SK-N-SH treated with all-trans-retinoic acid at 6 μM for 48 hours (cell line): ENCODE results near the gene UTF1.

Source experiments
- ATAC-seq: fragments of 200-7000 bp; cut with Tn5 transposase; 3 replicates; pipeline ENCODE4 v1.9.1; 2020; ENCODE audit warnings: mild to moderate bottlenecking, moderate library complexity
- ARNTL ChIP-seq: fragments of 450-650 bp; formaldehyde crosslinking; IDR thresholded peaks from 2 replicates; pipeline ENCODE4 v1.5.0; 2020; ENCODE audit warnings: low read depth, mild to moderate bottlenecking, moderate library complexity, borderline replicate concordance
- CREB5 ChIP-seq: fragments of 250-450 bp; sonication (Bioruptor Pico); IDR thresholded peaks from 2 replicates; pipeline ENCODE4 v1.5.1; 2020; ENCODE audit warnings: low read depth, mild to moderate bottlenecking, moderate library complexity
- CSDC2 ChIP-seq: fragments of 250-450 bp; sonication (Bioruptor Pico); IDR thresholded peaks from 2 replicates; pipeline ENCODE4 v1.5.0; 2020; ENCODE audit warnings: mild to moderate bottlenecking, moderate library complexity
- CSRNP3 ChIP-seq: fragments of 250-450 bp; sonication (Bioruptor Pico); IDR thresholded peaks from 2 replicates; pipeline ENCODE4 v1.5.1; 2021; ENCODE audit warnings: mild to moderate bottlenecking, moderate library complexity
- ESRRG ChIP-seq: fragments of 250-450 bp; sonication (Bioruptor Pico); IDR thresholded peaks from 2 replicates; pipeline ENCODE4 v1.6.1; 2021; ENCODE audit warnings: mild to moderate bottlenecking
- PATZ1 ChIP-seq: fragments of 250-450 bp; sonication (Bioruptor Pico); IDR thresholded peaks from 2 replicates; pipeline ENCODE4 v1.8.0; 2020; ENCODE audit warnings: mild to moderate bottlenecking, moderate library complexity, borderline replicate concordance
- PPARA ChIP-seq: fragments of 250-450 bp; sonication (Bioruptor Pico); IDR thresholded peaks from 2 replicates; pipeline ENCODE4 v1.5.0; 2020; ENCODE audit warnings: mild to moderate bottlenecking, borderline replicate concordance
- RARB ChIP-seq: fragments of 250-450 bp; sonication (Bioruptor Pico); IDR thresholded peaks from 2 replicates; pipeline ENCODE4 v1.8.0; 2021; ENCODE audit warnings: mild to moderate bottlenecking, moderate library complexity
- TCF4 ChIP-seq: fragments of 250-450 bp; sonication (Bioruptor Pico); IDR thresholded peaks from 2 replicates; pipeline ENCODE4 v1.8.0; 2021; ENCODE audit warnings: mild to moderate bottlenecking, moderate library complexity, borderline replicate concordance
- TOX ChIP-seq: fragments of 250-450 bp; sonication (Bioruptor Pico); IDR thresholded peaks from 2 replicates; pipeline ENCODE4 v1.8.0; 2021; ENCODE audit warnings: mild to moderate bottlenecking, moderate library complexity, borderline replicate concordance
- TSHZ2 ChIP-seq: fragments of 250-450 bp; sonication (Bioruptor Pico); IDR thresholded peaks from 2 replicates; pipeline ENCODE4 v1.5.0; 2020; ENCODE audit warnings: mild to moderate bottlenecking, moderate library complexity
- ZC3H10 ChIP-seq: fragments of 250-450 bp; sonication (Bioruptor Pico); IDR thresholded peaks from 2 replicates; pipeline ENCODE4 v1.5.1; 2021; ENCODE audit warnings: mild to moderate bottlenecking, moderate library complexity
- ZFP3 ChIP-seq: fragments of 250-450 bp; sonication (Bioruptor Pico); IDR thresholded peaks from 2 replicates; pipeline ENCODE4 v1.5.0; 2020; ENCODE audit warnings: mild to moderate bottlenecking, moderate library complexity
- ZFP30 ChIP-seq: fragments of 450-650 bp; formaldehyde crosslinking; IDR thresholded peaks from 2 replicates; pipeline ENCODE4 v1.5.0; 2022; ENCODE audit warnings: mild to moderate bottlenecking, moderate library complexity
- ZNF565 ChIP-seq: fragments of 450-650 bp; formaldehyde crosslinking; conservative IDR thresholded peaks from 2 replicates; pipeline ENCODE4 v1.5.0; 2020; ENCODE audit warnings: low read depth, mild to moderate bottlenecking, moderate library complexity
- ZNF8 ChIP-seq: fragments of 450-650 bp; formaldehyde crosslinking; IDR thresholded peaks from 2 replicates; pipeline ENCODE4 v1.5.0; 2020; ENCODE audit warnings: mild to moderate bottlenecking, moderate library complexity

UTF1 gene

GRCh38 chr10:133236401-133237240, 6.6 kb downstream of the UTF1 start:
- peak; percentile 39; the same call in 2 of the 3 replicates for ATAC-seq
- TF ChIP-seq CREB5: no peak

GRCh38 chr10:133237241-133237587, 7.2 kb downstream of the UTF1 start:
- TF ChIP-seq PPARA (no peak), TOX (CRISPR knock-in tag) (no peak)
- ATAC-seq: peak; percentile 34; the same call in 2 of the 3 replicates

GRCh38 chr10:133237588-133238465, 7.8 kb downstream of the UTF1 start, which contains the start of gene VENTX:
VENTX (plus strand) TSS chr10:133237855; CDS start chr10:133237915, 60 bp downstream.
- ATAC-seq: no peak; the same call in 2 of the 3 replicates
- no peak for TF ChIP-seq TSHZ2 (CRISPR knock-in tag)
- no peak for TF ChIP-seq PATZ1 (CRISPR knock-in tag)
- TF ChIP-seq CREB5: no peak
- no peak for TF ChIP-seq ZFP30
- no peak for TF ChIP-seq CSRNP3 (CRISPR knock-in tag)
- no peak for TF ChIP-seq ARNTL
- no peak for TF ChIP-seq TCF4
- TF ChIP-seq RARB (CRISPR knock-in tag): no peak
- no peak for TF ChIP-seq ESRRG
- no peak for TF ChIP-seq ZFP3 (CRISPR knock-in tag)
- no peak for TF ChIP-seq ZC3H10 (CRISPR knock-in tag)
- TF ChIP-seq PPARA: no peak
- no peak for TF ChIP-seq ZNF8 (CRISPR knock-in tag)

GRCh38 chr10:133238466-133238804, 8.4 kb downstream of the UTF1 start:
- no peak for TF ChIP-seq ZC3H10 (CRISPR knock-in tag)
- TF ChIP-seq ARNTL: no peak

GRCh38 chr10:133239990-133240389, 10.0 kb downstream of the UTF1 start:
- no peak for ATAC-seq
- no peak for TF ChIP-seq CSDC2
- TF ChIP-seq RARB (CRISPR knock-in tag): no peak
- TF ChIP-seq ZNF565: no peak
- TF ChIP-seq CSRNP3 (CRISPR knock-in tag): no peak
- no peak for TF ChIP-seq TOX (CRISPR knock-in tag)
- TF ChIP-seq ZNF8 (CRISPR knock-in tag): no peak
- TF ChIP-seq TSHZ2 (CRISPR knock-in tag): no peak

More at GRCh38 chr10:133238466-133238804, 8.4 kb downstream of the UTF1 start:
- ATAC-seq: no peak
